T-helper 2 cell treated with Interferon-gamma antibody and Interleukin-4, amounts not matched to agents 5 μg/mL and 100 μg/mL, for 36 hours (primary cell): Measurements from ENCODE around the gene SNX19.
A peak's percentile ranks its signal among the peaks of the same experiment; 100 is the strongest.

Source experiments
- DNase-seq: peaks from one replicate; pipeline ENCODE4 v3.0.0; 2021; ENCODE audit warnings: low spot score
- H3K27ac Mint-ChIP-seq: one replicate; pipeline ENCODE4 v1.8.0; 2021; ENCODE audit warnings: mild to moderate bottlenecking, mixed read lengths
- H3K27me3 Mint-ChIP-seq: one replicate; pipeline ENCODE4 v1.8.0; 2021; ENCODE audit warnings: low read depth, mixed read lengths
- H3K36me3 Mint-ChIP-seq: one replicate; pipeline ENCODE4 v1.8.0; 2021; ENCODE audit warnings: low read depth, mixed read lengths
- H3K4me1 Mint-ChIP-seq: one replicate; pipeline ENCODE4 v1.8.0; 2021; ENCODE audit warnings: low read depth, mixed read lengths
- H3K4me3 Mint-ChIP-seq: one replicate; pipeline ENCODE4 v1.8.0; 2022; ENCODE audit warnings: mild to moderate bottlenecking, moderate library complexity, mixed read lengths
- H3K9me3 Mint-ChIP-seq: one replicate; pipeline ENCODE4 v1.8.0; 2021; ENCODE audit warnings: mixed read lengths

Gene SNX19

GRCh38 chr11:130894322-130895025 is 21.8 kb downstream of the SNX19 start:
- Mint-ChIP-seq H3K36me3 (peaks cover 36% of the 10 kb centered on the region), H3K9me3 (no peaks in the 10 kb centered on the region), H3K27me3 (no peaks in the 10 kb centered on the region), H3K4me3 (no peak overlapping the region), H3K27ac (no peak overlapping the region), H3K4me1 (peaks cover 1% of the 10 kb centered on the region)
- peak; percentile 53 for DNase-seq

DNA sequence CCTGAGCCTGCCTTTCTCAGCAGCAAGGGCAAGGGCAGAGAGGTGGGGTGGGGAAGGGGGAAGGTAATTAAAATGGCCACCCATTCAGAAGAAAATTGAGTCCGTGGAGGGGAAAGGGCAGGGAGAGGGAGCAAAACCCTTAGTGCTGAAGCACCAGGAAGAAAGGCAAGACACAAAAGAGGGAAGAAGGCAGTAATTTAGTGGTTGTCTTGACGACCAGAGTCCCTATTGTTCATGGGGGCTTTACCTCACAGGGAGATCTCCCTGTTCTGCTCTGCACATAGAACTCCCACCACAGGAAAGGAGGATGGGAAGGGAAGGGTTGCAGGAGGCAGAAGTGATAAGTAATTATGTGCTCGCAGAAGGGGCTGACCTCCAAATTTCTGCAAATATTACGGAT is 23.4 kb downstream of the SNX19 start:
- H3K27ac Mint-ChIP-seq = no peak overlapping the region

DNA sequence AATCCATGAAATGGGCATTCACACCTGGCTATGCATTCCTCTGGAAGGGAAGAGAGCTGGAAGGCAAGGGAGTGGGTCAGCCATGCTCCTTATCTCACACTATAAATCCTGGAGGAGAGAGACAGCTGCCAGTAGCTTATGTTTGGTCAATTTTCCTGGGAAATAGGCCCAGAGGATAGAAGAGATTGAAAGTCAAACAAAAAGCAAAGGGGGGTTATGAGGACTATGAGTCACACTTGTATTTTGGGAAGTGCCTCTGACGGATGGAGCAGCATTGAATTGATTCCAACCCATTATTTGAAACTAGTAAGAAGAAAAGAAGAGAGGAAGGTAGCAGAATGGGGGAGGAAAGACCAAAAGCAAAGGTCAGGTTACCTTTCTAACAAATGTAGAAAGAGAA is 25.0 kb downstream of the SNX19 start:
- peaks cover 27% of the 10 kb centered on the region for H3K36me3 Mint-ChIP-seq
- no peak overlapping the region for H3K27ac Mint-ChIP-seq
- no peaks in the 10 kb centered on the region for H3K27me3 Mint-ChIP-seq
- DNase-seq = no peak
- H3K9me3 Mint-ChIP-seq = no peaks in the 10 kb centered on the region
- no peak overlapping the region for H3K4me3 Mint-ChIP-seq
- peaks cover 1% of the 10 kb centered on the region for H3K4me1 Mint-ChIP-seq

More for the DNA sequence above, 23.4 kb downstream of the SNX19 start:
- no peak for DNase-seq
- H3K27me3 Mint-ChIP-seq = no peaks in the 10 kb centered on the region
- no peak overlapping the region for H3K4me3 Mint-ChIP-seq
- peaks cover 28% of the 10 kb centered on the region for H3K36me3 Mint-ChIP-seq
- H3K4me1 Mint-ChIP-seq = peaks cover 1% of the 10 kb centered on the region
- H3K9me3 Mint-ChIP-seq = no peaks in the 10 kb centered on the region

DNA sequence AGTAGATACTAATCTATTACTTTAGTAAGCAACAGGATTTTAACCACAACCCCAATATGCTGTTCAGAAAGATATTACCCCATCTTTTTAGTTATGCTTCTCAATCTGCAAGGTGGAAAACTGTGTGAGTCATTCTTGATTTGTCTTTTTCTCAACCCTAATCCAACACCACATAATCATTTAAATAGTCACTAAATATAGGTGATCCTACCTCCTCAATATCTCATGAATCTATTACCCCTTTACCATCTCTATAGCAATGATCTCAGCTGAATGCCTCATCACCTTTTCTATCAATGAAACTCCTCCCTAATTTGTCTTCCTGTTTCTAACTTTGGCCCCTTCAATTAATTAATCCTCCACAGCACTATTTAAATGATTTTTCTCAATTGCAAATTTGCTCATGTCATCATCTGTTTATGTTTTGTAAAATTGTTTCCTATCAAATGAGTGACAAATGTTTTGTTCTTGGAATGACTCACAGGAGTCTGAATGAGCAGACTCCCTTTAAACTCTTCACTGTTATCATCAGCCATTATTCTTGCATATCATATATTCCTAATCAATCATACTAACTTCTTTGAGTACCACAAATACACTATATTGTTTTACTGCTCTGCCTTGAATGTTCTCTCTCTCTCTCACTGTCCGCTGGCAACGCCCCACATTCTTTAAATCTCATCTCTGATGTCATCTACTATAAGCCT is 26.1 kb downstream of the SNX19 start:
- peaks cover 1% of the 10 kb centered on the region for H3K4me1 Mint-ChIP-seq
- no peak overlapping the region for H3K4me3 Mint-ChIP-seq
- H3K36me3 Mint-ChIP-seq = peaks cover 29% of the 10 kb centered on the region
- no peak overlapping the region for H3K27ac Mint-ChIP-seq
- no peaks in the 10 kb centered on the region for H3K9me3 Mint-ChIP-seq
- DNase-seq = no peak
- H3K27me3 Mint-ChIP-seq = no peaks in the 10 kb centered on the region

- H3K36me3 Mint-ChIP-seq = peaks cover 30% of the 10 kb centered on the region
- no peak overlapping the region for H3K27ac Mint-ChIP-seq
- H3K9me3 Mint-ChIP-seq = no peaks in the 10 kb centered on the region
- no peak for DNase-seq
- no peak overlapping the region for H3K4me3 Mint-ChIP-seq
- H3K4me1 Mint-ChIP-seq = peaks cover 2% of the 10 kb centered on the region
- no peaks in the 10 kb centered on the region for H3K27me3 Mint-ChIP-seq
Measured at GRCh38 chr11:130888790-130889189, 27.5 kb downstream of the SNX19 start.

DNA sequence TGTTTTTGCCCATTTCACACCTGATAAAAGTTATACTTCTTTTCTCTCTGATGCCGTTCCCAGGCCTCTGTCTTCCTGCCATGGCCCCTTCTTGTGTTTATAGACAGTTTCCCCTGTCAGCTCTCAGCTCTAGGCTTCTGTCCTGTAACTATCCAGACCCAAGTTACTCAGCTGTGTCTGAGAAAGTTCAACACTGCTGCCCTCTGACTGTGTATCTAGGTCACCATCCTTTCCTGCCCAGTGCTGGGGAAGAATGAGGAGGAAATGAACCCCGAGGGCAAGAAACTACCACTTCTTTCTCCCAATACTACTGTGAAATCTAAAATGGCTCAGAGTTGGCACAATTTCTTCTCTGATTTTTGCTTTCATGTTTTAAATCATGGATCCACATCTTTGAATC is 29.6 kb downstream of the SNX19 start:
- peaks cover 40% of the 10 kb centered on the region for H3K36me3 Mint-ChIP-seq
- H3K9me3 Mint-ChIP-seq = no peaks in the 10 kb centered on the region
- DNase-seq = no peak
- H3K4me3 Mint-ChIP-seq = no peak overlapping the region
- no peaks in the 10 kb centered on the region for H3K27me3 Mint-ChIP-seq
- H3K4me1 Mint-ChIP-seq = peaks cover 4% of the 10 kb centered on the region
- no peak overlapping the region for H3K27ac Mint-ChIP-seq

DNA sequence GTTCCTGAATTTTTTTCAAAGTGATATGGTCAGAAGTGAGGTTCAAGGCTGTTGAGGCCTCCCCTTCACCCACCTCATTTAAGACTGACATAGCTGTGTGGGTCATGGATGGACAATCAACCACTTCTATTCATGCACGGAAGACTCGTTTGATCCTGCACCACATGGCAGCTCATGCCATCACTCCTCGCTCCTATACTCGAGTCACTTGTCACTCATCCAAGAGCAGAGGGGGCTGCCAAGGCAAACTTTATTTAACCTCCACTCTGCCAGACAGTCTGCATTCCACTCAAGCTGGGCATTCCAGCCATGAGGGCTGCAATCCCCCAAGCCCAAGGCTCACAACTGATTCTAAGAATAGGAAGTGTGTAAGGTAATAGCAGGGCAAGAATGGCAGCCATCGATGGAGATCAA is 34.1 kb downstream of the SNX19 start:
- peak; percentile 10 for DNase-seq
- Mint-ChIP-seq H3K36me3 (peaks cover 61% of the 10 kb centered on the region), H3K4me1 (peaks cover 8% of the 10 kb centered on the region), H3K4me3 (no peak overlapping the region), H3K27me3 (no peaks in the 10 kb centered on the region), H3K9me3 (no peaks in the 10 kb centered on the region), H3K27ac (no peak overlapping the region)

- Mint-ChIP-seq H3K4me3 (no peak overlapping the region), H3K4me1 (peaks cover 8% of the 10 kb centered on the region), H3K9me3 (no peaks in the 10 kb centered on the region), H3K27me3 (no peaks in the 10 kb centered on the region), H3K36me3 (peaks cover 59% of the 10 kb centered on the region), H3K27ac (no peak overlapping the region)
- peak; percentile 7 for DNase-seq
Measured at GRCh38 chr11:130881475-130882137, 34.7 kb downstream of the SNX19 start.

DNA sequence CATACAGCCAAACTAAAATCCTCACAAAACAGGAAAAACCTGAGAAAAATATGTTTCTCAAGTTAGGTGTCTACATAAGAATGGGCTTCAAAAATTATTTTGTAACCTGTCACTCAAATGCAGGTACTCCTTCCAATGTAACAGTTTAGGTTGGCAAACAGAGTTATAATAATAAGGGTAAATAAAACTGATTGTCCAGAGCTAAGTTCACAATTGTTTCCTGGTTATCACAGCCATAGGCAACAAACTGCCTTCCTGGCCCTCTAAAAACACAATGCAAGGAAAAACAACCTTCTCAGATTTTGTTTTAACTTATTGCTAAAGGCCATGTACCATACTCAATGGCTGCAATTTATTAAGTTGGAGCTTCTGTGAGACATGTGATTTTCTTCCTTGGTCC is 36.4 kb downstream of the SNX19 start:
- no peak overlapping the region for H3K27ac Mint-ChIP-seq
- H3K36me3 Mint-ChIP-seq = peaks cover 63% of the 10 kb centered on the region
- H3K9me3 Mint-ChIP-seq = no peaks in the 10 kb centered on the region
- no peak overlapping the region for H3K4me3 Mint-ChIP-seq
- H3K4me1 Mint-ChIP-seq = peaks cover 8% of the 10 kb centered on the region
- no peak for DNase-seq
- no peaks in the 10 kb centered on the region for H3K27me3 Mint-ChIP-seq

DNA sequence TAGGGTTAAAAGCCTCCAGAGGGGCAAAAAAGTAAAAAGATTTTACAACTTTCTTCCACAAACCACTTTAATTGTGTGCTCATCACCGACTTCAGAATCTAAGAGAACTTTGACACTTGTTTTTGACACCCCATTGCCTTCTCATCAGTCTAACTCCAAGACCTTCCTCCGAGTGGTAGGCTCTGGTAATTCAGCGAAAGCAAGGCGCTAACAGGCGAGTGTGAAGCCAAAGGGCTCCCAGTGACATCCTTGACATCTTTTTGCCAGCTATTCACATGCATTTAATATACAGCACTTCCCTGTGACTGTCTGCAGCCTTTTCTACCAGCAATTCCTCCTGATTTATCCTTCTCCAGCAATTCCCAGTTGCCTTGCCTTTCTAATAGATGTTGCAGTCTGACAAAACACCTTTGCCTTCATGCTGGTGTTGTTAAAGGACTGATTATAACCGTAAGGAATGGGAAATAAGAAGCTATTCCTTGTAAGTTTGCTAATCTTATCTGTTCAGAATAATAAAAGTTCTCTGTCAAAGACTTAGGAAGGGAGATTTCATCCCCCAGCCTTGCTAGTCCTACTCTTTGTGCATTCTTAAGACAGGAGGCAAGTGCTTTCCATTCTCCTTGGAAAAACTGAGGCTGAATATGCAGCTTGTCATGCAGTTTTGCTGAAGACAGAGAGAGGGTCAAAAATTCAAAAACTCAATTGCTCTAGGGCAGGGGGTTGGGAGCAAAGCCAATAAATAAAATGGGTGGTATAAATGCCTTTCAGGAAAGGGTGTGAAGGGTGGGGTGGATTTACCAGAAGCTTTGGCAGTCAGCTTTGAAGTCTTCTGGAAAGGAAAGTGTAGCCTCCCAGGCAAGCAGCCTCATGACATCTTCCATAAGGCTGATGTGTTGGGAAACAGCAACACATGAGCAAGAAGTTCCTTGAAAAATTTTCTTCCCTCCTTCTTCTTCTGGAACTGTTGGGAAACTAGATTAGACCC is 39.1 kb downstream of the SNX19 start:
- no peaks in the 10 kb centered on the region for H3K9me3 Mint-ChIP-seq
- DNase-seq = no peak
- peaks cover 55% of the 10 kb centered on the region for H3K36me3 Mint-ChIP-seq
- H3K4me3 Mint-ChIP-seq = no peak overlapping the region
- no peaks in the 10 kb centered on the region for H3K27me3 Mint-ChIP-seq
- H3K4me1 Mint-ChIP-seq = peaks cover 6% of the 10 kb centered on the region
- H3K27ac Mint-ChIP-seq = no peak overlapping the region

DNA sequence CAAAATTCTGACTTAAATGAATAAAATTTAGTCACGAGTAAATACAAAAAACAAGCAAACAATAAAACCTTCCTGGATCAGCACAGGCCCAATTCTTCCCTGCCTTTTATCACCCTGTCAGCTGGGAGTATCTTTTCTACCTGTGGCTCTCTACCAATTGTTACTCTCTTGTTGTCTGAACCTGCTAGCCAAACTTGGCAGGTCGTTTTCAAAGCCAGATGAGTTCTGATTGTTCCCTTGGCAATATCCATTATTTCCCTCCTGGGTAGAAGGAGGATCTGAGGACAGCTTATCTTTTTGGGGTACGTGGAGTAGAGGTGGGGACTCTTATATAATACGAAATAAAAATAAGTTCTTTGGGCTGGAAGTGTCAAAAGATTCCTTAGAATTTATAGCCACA is 40.2 kb downstream of the SNX19 start:
- Mint-ChIP-seq H3K27ac (no peak overlapping the region), H3K36me3 (peaks cover 52% of the 10 kb centered on the region), H3K27me3 (no peaks in the 10 kb centered on the region), H3K4me3 (no peak overlapping the region), H3K4me1 (no peaks in the 10 kb centered on the region), H3K9me3 (no peaks in the 10 kb centered on the region)
- no peak for DNase-seq

DNA sequence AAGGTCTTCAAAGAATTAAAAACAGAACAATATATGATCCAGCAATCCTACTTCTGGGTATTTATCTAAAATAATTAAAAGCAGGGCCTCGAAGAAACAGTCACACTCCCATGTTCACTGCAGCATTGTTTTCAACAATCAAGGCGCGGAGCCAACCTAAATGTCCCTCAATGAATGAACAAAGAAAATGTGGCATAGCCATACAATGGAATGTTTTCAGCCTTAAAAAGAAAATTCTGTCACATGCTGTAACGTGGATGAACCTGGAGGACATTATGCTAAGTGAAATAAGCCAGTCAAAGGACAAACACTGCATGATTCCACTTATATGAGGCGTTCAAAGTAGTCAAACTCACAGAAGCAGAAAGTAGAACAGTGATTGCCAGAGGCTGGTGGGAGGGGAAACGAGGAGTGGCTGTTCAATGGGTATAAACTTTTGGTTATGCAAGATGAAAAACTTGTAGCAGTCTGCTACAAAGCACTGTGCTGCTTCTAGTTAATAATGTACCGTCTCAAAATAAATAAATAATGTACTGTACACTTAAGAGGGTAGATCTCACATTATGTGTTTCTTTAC is 41.2 kb downstream of the SNX19 start:
- no peaks in the 10 kb centered on the region for H3K9me3 Mint-ChIP-seq
- H3K36me3 Mint-ChIP-seq = peaks cover 53% of the 10 kb centered on the region
- no peaks in the 10 kb centered on the region for H3K27me3 Mint-ChIP-seq
- no peak overlapping the region for H3K4me3 Mint-ChIP-seq
- DNase-seq = no peak
- H3K27ac Mint-ChIP-seq = no peak overlapping the region
- no peaks in the 10 kb centered on the region for H3K4me1 Mint-ChIP-seq

DNA sequence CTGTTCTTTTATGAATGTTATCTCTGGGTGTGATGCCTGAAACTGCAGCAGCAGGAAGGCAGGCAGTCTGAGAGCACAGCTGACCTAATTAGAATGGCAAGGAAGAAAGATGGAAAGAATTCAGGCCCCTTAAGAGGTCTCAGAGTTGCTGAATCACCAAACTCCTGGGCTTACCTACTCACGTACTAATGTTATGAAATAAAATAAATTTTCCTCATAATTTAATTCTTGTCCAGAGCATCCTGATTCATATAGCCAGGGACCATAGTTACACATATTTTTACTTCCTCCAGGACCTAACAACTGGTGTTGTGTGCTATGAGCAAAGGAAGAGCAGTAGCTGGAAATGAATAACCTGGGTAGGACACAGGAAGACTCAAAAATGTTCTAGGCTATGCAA is 41.9 kb downstream of the SNX19 start:
- H3K27ac Mint-ChIP-seq = no peak overlapping the region
- H3K36me3 Mint-ChIP-seq = peaks cover 50% of the 10 kb centered on the region

More for the DNA sequence above, 41.9 kb downstream of the SNX19 start:
- H3K9me3 Mint-ChIP-seq = no peaks in the 10 kb centered on the region
- no peaks in the 10 kb centered on the region for H3K27me3 Mint-ChIP-seq
- no peaks in the 10 kb centered on the region for H3K4me1 Mint-ChIP-seq
- no peak for DNase-seq
- H3K4me3 Mint-ChIP-seq = no peak overlapping the region
